HG02759 (cell line): ENCODE data around the gene KRTAP10-11.
"Not testable (repeated sequence)": the region's sequence is repeated elsewhere in the genome, so short reads cannot be mapped to it uniquely, and the experiment has no call there.

Experiments used
- ATAC-seq: cut with Tn5 transposase; IDR thresholded peaks from one replicate; pipeline ENCODE4 v1.9.1; 2021; ENCODE audit warnings: mild to moderate bottlenecking, moderate library complexity; ENCODE audit not compliant: unreplicated experiment

The KRTAP10-11 gene

GRCh38 chr21:44661567-44661966 is 15.4 kb downstream of the KRTAP10-11 start:
- not testable (repeated sequence) for ATAC-seq

DNA sequence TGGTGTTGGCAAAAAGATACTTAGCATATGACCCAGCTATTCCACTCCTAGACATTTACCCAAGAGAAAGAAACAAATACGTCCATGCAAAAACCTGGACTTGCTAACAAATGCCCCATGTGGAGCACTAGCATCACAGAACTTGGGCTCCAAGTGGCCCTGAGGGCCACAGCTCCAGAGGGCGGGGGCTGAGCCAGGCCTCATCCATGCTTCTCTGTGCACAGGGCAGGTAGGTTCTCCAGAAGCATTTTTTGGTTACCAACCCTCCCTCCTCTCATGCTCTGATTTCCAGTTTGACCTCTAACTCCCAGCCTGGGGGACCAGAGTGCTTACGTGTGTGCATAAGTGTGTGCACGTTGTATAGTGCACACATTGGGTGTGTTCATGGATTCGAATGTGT is 18.5 kb downstream of the KRTAP10-11 start:
- no peak for ATAC-seq

GRCh38 chr21:44666401-44667320 is 20.4 kb downstream of the KRTAP10-11 start, which contains the start of gene KRTAP12-2:
Gene KRTAP12-2 (minus strand): TSS chr21:44666927. CDS start chr21:44666886, 41 bp downstream.
- ATAC-seq: no peak

DNA sequence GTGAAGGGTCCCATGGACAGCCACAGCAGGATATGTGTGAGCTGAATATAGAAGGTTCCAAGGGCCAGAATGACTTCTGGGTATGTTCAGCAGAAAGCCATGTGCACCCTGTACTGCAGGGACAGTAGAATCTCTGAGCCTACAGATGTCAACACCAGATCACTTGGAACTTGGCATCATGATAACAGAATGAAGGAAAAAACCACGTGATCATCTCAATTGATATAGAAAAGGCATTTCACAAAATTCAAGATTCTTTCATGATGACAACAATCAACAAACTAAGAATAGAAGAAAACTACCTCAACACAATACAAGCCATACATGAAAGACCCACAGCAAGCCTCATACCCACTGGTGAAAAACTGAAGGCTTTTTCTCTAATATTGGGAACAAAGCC is 21.4 kb downstream of the KRTAP10-11 start:
- no peak for ATAC-seq

DNA sequence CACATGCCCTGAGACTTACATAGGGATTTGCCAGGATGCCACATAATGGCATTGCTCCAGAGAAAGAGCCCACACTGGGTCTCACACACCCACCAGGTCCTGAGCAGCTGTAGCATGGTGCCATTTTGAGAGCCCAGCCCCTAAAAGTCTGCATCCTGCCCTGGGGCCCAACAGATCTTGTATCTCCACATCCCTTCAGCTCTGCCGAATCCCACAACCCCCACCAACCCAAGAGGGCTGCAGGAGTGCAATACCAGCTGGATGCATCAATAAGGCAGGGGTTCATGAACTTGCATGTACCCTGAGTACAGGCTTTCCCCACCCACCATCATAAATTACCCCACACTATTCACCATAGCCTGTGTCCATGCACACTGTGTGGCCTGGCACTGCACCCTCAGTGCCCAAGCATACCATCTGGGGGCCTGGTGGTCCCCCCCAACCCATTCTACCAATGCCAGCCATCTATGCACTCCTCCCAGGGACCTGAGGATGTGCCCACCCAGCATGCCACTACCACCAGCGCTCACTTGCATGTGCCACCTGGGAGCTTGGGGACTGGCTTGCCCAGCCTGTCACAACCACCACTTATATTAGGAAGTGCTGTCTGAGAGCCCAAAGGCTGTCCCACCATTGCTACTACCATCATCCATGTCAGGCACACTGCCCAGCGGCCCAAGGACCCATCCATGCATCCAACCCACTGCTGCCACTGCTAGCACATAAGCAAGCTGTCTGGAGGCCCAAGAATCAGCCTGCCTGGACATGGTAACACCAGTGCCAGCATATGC is 24.6 kb downstream of the KRTAP10-11 start:
- ATAC-seq: no peak

DNA sequence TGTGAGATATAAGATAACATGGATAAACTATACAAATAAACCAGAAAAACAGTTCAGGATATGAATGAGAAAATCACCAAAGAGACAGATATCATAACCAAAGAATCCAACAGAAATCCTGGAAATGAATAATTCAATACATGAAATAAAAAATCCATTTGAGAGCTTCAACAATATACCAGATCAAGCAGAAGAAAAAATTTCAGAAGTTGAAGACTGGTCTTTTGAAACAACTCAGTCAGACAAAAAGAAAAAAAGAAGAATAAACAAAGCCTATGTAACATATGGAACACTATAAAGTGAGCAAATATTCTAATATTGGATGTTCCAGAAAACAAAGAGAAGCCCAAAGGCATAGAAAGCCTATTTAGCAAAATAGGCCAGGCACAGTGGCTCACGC is 25.7 kb downstream of the KRTAP10-11 start:
- ATAC-seq: no peak

- no peak for ATAC-seq
These were observed 31.7 kb downstream of the KRTAP10-11 start for GRCh38 chr21:44677881-44678280.

DNA sequence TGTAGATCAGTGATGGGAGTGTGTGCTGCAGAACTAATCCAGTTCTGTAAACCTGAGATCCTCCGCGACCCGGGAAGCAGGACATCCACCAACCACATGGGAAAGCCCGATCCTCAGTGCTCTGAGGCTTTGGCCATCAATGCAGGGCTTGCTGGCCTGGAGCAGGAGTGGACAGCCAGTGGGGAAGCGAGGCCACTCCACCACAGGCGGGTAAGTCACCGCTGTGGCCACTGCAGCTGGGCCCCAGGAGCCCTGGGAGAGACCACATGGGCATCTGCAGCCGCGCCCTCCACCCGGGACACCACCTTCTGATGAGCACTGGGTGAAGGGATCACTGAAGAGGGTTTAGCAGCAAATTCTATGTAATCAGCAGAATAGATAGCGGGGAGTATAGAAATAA is 34.9 kb downstream of the KRTAP10-11 start:
- no peak for ATAC-seq

DNA sequence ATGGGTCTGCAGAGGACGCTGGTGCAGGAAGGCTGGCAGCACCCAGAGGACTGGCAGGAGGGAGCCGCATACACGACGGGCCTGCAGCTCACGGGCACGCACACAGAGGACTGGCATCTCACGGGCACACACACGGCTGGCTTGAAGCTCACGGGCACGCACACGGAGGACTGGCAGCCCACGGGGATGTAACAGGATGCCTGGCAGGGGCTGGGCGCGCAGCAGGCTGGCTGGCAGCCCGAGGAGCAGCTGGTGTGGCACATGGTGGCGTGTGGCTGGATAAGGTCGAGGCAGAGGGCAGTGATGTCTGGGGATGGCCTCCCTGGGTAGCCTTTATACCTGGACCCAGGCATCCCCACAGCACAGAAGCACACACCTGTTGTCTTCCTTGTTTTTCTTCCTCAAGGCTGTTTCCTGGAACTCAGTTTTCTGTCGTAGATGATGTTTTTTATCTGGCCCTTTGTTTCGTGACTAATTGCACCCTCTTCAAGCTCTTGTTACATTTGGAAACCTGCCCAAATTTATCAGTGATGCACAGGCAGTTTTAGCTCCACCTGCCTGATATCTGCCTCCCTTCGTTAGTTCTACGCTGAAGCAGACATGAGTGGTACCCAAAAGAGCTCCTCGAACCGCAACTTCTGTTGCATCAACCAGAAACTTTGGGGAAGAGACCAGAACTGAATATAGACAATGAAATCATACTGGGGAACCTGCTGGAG is 35.8 kb downstream of the KRTAP10-11 start, which contains the start of gene KRTAP12-1:
Gene KRTAP12-1, minus strand, starts transcription at position 303 of the 719 bp plus-strand sequence. Its CDS starts 40 bp downstream, at position 263.
- ATAC-seq: no peak

DNA sequence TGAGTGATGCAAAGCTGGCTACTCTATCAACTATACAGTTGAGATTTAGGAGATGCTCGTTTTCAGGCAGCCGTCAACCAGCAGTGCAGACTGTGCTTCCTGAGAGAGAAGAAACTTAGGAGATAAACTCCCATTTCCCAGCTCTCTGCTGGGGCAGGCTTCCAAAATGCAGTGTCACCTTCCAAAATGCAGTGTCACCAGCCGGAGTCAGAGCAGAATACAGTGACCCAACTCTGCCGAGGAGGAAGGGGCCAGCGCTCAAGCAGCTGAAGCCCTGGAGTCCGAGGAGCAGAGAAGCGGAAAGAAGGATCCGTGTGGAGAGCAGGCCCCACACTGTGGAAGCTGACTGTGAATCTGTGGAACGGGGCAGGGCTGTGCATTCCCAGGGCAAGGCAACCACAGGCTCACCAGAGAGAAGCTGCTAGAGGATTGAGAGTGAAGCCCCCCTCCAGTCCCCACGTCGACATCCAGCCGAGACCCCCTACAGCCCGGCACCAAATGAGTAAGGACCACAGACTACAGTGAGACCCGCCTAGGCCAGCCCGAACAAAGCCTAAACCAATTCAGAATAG is 36.5 kb downstream of the KRTAP10-11 start:
- ATAC-seq: no peak

GRCh38 chr21:44684077-44684476 is 37.9 kb downstream of the KRTAP10-11 start:
- no peak for ATAC-seq

GRCh38 chr21:44684483-44684882 is 38.3 kb downstream of the KRTAP10-11 start:
- no peak for ATAC-seq

DNA sequence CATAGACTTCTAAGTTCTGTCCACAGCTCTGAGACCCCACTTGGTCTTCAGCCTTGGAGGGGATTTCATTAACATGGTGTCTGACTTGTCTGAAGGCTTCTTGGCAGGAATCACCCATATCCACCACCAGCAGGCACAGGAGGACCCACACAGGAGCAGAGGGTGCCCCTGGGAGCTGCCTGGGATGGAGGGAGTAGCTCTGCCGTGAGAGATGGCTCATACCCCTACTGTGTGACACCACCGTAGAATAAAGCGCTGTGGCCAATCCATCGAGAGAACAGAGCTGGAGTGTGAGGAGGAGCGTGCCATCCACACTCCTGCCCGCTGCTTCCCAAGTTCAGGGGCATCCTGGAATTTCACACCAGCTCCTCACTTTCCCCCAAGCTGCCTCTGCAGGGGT is 38.8 kb downstream of the KRTAP10-11 start:
- not testable (repeated sequence) for ATAC-seq

DNA sequence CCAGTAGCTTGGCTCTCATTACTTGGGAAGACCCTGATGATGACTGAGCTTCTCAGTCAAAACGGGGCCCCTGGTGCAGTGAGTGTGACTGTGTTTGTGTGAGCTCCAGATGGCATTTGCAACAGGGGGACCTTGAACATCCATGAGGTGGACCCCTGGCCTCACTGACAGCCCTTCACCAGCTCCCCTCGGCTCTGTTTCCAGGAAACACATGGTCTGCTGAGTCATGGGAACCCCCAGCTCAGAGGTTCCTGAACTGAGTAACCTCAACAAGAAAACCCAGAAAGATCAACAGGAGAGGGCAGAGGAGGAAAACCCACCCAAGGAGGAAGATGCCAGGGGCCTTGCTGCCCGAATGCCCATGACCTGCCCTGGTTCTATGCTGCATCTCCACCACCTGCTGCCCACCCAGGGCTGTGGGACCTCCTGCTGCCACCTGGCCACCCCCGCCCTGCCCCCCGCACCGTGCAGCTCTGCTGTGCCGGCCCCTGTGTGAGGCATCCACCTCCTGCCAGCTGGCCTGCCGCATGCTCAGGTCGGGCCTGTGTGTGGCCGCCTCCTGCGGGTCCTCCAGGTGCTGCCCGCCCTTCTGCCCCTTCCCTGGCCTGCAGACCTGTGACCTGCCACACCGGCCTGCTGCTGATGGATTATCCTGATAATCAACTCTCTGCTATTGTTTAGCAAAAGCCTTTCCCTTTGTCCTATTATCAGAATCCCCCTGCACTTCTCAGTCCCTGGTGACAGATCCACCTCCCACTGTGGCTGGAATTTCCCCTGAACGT is 40.0 kb downstream of the KRTAP10-11 start:
- no peak for ATAC-seq

DNA sequence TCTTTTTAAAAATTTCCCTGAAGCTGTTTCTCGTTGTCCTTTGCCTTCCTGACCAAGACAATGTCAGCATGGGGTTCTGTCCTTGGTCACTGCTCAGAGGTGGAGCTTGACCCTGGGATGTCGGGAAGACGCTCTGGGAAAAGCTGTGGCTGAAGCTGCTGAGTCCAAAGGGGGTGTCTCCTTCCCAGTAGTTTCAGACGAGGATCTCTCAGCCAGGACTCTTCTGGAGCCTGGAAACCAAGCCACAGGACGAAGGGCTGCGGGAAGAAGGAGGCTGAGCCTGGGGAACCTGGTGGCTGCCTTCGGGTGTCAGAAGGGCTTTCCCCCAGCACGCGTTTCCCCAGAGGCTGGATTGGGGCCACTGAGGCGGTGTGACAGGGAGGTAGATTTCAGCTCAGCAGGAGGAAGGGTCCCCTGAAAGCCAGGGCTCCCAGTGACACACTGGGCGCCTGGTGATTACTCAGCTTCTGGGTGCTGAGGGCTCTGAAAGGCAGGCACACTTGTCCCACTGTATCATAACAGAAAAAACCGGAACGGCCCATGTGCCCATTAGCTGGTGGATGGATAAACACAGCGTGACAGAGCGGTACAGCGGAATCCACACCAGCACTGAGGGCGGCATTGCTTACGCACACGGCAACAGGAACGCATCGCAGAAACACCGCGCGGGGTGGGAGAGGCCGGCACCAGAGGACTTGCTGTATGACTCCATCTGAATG is 40.8 kb downstream of the KRTAP10-11 start:
- ATAC-seq: no peak

- no peak for ATAC-seq
These were observed 41.5 kb downstream of the KRTAP10-11 start for GRCh38 chr21:44687671-44688070.

- ATAC-seq: not testable (repeated sequence)
These were observed 43.5 kb downstream of the KRTAP10-11 start for GRCh38 chr21:44689740-44690139.

GRCh38 chr21:44691686-44692085 is 45.5 kb downstream of the KRTAP10-11 start:
- no peak for ATAC-seq
